Nephron (organoid): Measurements from ENCODE around the gene RSPH6A.
A peak's percentile ranks its signal among the peaks of the same experiment; 100 is the strongest.

Source experiments
- H3K27ac Mint-ChIP-seq, 3 experiments: 2 replicates each; pipeline ENCODE4 v1.8.0; 2020; ENCODE audit warnings: mixed read lengths in 3 of 3, mild to moderate bottlenecking in 2 of 3, moderate library complexity in 1 of 3
- H3K27me3 Mint-ChIP-seq: 2 replicates; pipeline ENCODE4 v1.8.0; 2021; ENCODE audit warnings: low read depth, mild to moderate bottlenecking, moderate library complexity, mixed read lengths
- H3K36me3 Mint-ChIP-seq: 2 replicates; pipeline ENCODE4 v1.8.0; 2020; ENCODE audit warnings: low read depth, mixed read lengths
- H3K4me1 Mint-ChIP-seq: 2 replicates; pipeline ENCODE4 v1.8.0; 2020; ENCODE audit warnings: mixed read lengths
- H3K4me3 Mint-ChIP-seq, 3 experiments: 2 replicates each; pipeline ENCODE4 v1.8.0; 2020; ENCODE audit warnings: mild to moderate bottlenecking in 3 of 3, mixed read lengths in 3 of 3, moderate library complexity in 2 of 3
- H3K9me3 Mint-ChIP-seq: 2 replicates; pipeline ENCODE4 v1.8.0; 2020; ENCODE audit warnings: mixed read lengths
- TF ChIP-seq, protein P1 (sequence below), 3 experiments: fragments of 200-600 bp; sonication (generic); IDR thresholded peaks; one replicate each; pipeline ENCODE4 v1.5.0; 2021; ENCODE audit warnings: antibody characterized with exemption in 3 of 3; ENCODE audit not compliant: unreplicated experiment in 3 of 3

The RSPH6A gene

DNA sequence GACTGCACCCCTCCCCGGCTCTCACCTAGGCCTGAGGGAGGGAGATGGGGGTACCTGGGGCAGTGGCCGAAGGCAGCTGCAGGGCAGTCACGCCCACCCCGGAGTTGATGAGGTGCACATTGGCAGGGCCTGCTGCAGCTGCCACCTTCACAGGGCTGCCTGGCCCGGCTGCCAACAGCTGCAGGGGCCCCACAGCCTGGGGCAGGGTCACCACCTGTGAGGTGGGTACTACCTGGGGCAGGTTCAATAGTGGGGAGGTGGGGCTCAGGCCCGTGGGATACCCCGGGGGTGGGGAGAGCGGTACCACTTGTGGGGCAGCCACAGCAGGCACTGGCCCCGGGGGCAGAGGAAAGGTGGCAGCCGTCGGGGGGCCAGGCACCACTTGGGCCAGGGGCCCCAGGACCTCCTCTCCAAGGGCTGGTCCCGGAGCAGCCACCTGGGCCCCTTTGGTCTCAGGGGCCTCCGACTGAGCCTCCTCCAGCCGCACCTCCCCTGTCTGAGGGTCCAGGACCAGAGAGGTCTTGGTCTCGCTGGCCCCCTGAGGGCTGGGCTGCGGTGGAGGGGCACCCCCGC lies 48.7 kb downstream of the RSPH6A start:
- H3K4me1 Mint-ChIP-seq = peaks cover 10% of the 10 kb centered on the region
- H3K36me3 Mint-ChIP-seq = no peaks in the 10 kb centered on the region
- H3K9me3 Mint-ChIP-seq = no peaks in the 10 kb centered on the region
- no peak overlapping the region for H3K27ac Mint-ChIP-seq
- TF ChIP-seq, protein P1, sequence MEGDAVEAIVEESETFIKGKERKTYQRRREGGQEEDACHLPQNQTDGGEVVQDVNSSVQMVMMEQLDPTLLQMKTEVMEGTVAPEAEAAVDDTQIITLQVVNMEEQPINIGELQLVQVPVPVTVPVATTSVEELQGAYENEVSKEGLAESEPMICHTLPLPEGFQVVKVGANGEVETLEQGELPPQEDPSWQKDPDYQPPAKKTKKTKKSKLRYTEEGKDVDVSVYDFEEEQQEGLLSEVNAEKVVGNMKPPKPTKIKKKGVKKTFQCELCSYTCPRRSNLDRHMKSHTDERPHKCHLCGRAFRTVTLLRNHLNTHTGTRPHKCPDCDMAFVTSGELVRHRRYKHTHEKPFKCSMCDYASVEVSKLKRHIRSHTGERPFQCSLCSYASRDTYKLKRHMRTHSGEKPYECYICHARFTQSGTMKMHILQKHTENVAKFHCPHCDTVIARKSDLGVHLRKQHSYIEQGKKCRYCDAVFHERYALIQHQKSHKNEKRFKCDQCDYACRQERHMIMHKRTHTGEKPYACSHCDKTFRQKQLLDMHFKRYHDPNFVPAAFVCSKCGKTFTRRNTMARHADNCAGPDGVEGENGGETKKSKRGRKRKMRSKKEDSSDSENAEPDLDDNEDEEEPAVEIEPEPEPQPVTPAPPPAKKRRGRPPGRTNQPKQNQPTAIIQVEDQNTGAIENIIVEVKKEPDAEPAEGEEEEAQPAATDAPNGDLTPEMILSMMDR (IDR thresholded peaks at IDR 0.05; ENCODE audit: unreplicated experiment in 3 of 3) = no peak
- H3K27me3 Mint-ChIP-seq = peaks cover 4% of the 10 kb centered on the region
- H3K4me3 Mint-ChIP-seq = peak overlapping the region; percentile 43 to 98 (median 89)

DNA sequence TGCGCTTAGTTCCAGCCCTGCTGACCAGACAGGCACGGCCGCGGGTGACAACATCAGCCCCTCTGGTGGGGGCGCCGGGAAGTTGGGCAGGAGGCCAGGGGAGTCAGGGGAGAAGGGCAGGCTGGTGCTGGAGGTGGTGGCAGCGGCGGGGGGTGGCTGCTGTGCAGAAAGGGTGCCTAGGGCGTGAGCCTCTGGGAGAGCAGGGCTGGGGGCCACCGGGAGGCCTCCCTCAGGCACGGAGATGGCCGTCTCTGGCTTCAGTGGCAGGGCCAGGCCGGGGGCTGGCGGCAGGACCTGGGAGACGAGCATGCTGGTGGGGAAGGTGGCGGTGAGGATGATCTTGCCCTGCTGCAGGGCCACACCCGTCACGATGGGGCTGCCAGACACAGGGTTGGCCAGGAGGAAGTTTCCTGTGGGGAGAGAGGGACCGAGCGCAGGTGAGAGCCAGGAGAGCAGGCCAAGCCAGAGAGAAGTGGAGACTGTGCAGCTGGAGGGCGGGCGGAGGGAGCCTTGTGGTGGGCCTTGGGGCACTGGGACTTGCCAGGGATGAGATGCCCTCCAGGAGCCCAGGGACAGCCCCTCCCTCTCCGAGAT lies 49.3 kb downstream of the RSPH6A start:
- TF ChIP-seq, protein P1 (IDR thresholded peaks at IDR 0.05; ENCODE audit: unreplicated experiment in 3 of 3) = no peak
- H3K9me3 Mint-ChIP-seq = no peaks in the 10 kb centered on the region
- H3K36me3 Mint-ChIP-seq = no peaks in the 10 kb centered on the region
- peak overlapping the region; percentile 72 to 79 (median 79) for H3K4me3 Mint-ChIP-seq
- peaks cover 10% of the 10 kb centered on the region for H3K4me1 Mint-ChIP-seq
- peak overlapping the region in 2 of 3 experiments; percentile 82 to 84 for H3K27ac Mint-ChIP-seq
- H3K27me3 Mint-ChIP-seq = peaks cover 4% of the 10 kb centered on the region

DNA sequence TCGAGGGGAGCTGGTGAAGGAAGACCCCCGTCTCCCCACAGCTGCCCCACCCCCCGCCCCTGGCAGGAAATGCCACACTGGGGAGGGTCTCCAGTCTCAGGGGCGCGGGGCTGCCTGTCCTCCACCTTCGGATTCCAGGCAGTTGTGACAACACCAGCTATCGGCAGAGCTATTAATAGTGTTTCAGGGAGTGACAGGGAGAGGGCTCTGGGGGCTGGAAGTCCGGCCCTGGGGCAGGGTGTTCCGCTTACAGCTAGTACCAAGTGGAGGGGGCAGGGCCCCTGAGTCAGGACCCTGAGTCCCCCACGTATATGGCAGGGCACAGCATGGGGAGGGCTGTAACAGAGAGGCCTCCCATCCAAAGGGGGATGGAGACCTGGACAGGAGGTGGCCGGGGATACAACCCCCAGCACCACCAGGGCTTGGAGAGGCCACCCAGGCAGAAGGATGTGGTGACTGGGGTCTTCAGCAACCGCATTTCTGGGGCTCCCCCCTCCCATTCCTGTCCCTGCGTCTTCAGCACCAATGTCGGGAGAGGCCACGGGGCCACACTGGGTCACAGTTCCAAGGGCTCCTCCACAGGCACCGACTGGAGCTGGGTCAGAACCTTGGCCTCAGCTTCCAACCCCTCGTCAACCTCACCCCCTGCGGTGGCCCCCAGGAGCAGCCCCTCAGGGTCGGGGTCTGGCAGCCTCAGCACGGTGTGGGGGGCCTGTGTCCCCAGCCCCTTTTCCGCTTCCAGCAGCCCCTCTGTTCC lies 50.0 kb downstream of the RSPH6A start:
- TF ChIP-seq, protein P1 (IDR thresholded peaks at IDR 0.05; ENCODE audit: unreplicated experiment in 3 of 3) = no peak
- no peaks in the 10 kb centered on the region for H3K36me3 Mint-ChIP-seq
- peaks cover 4% of the 10 kb centered on the region for H3K27me3 Mint-ChIP-seq
- H3K4me3 Mint-ChIP-seq = peak overlapping the region; percentile 79 to 86 (median 83)
- peaks cover 10% of the 10 kb centered on the region for H3K4me1 Mint-ChIP-seq
- H3K9me3 Mint-ChIP-seq = no peaks in the 10 kb centered on the region
- H3K27ac Mint-ChIP-seq = peak overlapping the region; percentile 85 to 96 (median 86)

DNA sequence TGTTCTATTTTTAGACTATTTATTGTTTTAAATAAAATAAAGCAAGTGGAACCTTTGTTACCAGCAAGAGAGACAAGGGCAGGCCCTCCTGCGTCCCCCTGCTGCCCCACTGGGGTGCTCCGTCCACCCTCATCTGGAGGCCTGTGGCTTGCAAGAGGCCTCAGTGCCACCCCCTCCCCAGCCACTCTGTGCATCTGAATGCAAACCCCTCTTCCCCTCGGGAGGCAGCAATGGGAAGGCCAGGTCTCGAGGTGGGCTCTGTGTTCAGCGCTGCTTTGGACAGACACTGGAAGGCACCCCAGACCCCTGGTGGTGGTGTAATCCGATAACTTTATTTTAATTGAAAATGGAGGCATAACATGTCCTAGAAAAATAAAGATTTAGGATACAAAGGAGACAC lies 50.6 kb downstream of the RSPH6A start:
- Mint-ChIP-seq H3K27me3 (peaks cover 4% of the 10 kb centered on the region), H3K36me3 (no peaks in the 10 kb centered on the region), H3K9me3 (no peaks in the 10 kb centered on the region), H3K4me1 (peaks cover 10% of the 10 kb centered on the region), H3K4me3 (peak overlapping the region; percentile 79 to 86 (median 83)), H3K27ac (peak overlapping the region; percentile 85 to 96 (median 86))
- TF ChIP-seq, protein P1 (IDR thresholded peaks at IDR 0.05; ENCODE audit: unreplicated experiment in 3 of 3) = no peak

DNA sequence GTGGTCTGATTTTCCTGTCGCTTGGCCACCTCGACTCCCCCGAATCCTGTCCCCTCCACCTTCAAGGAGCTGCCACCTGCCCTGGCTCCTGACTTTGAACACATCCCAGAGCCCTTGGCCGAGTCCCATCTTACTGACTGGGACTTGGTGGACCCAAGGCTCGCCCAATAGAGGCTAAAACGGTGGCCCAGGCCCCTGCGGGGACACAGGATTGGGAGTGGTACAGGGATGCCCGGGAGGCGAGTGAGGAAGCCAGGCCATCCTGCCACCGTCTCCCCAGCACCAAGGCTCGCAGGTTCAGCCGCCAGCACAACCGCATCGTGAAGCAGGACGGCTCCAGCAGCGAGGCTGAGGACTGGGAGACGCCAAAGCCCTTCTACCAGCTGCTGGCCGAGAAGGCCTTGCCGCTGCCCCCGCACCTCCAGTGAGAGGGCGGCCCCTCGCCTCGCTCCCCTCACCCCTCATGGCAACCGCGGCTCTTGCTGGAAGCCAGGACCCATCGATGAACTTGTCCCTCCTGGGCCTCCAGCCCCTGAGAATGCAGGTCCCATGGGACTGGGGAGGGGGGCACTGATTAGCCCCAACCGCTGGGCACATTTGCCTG lies 51.3 kb downstream of the RSPH6A start:
- peak overlapping the region in 2 of 3 experiments; percentile 37 to 46 for H3K4me3 Mint-ChIP-seq
- peaks cover 10% of the 10 kb centered on the region for H3K4me1 Mint-ChIP-seq
- no peaks in the 10 kb centered on the region for H3K9me3 Mint-ChIP-seq
- peaks cover 4% of the 10 kb centered on the region for H3K27me3 Mint-ChIP-seq
- H3K27ac Mint-ChIP-seq = peak overlapping the region; percentile 85 to 96 (median 86)
- TF ChIP-seq, protein P1 (IDR thresholded peaks at IDR 0.05; ENCODE audit: unreplicated experiment in 3 of 3) = no peak
- H3K36me3 Mint-ChIP-seq = no peaks in the 10 kb centered on the region
